K562 (cell line): ENCODE data around the gene RUVBL1. TPM values are rescaled to one million over a fixed set of nuclear protein-coding genes. Genes with fewer than 3 reads are reported as not detected.

Source experiments
- ATAC-seq: fragments of 200-7000 bp; cut with Tn5 transposase; 3 replicates; pipeline ENCODE4 v1.9.1; 2020; ENCODE audit warnings: moderate library complexity
- BruUV-seq: library from RNA; stranded (reverse); fragments of 400-500 nt; replicated peaks from 2 replicates; lab custom pipeline; 2021; lab: Mats Ljungman, UMichigan
- CTCF ChIA-PET: fragments of 300-600 bp; formaldehyde crosslinking; extraction: SDS; loops from one replicate; lab custom pipeline; 2021; ENCODE audit warnings: low intra/inter-chr PET ratio; lab: Yijun Ruan, JAX
- POLR2A ChIA-PET: fragments of 300-600, 350-650 bp; sonication (Branson Sonifier 250); formaldehyde crosslinking; extraction: SDS; loops from one replicate; lab custom pipeline; 2021; ENCODE audit warnings: antibody characterized with exemption, inconsistent platforms; lab: Yijun Ruan, JAX
- DNase-seq, 4 experiments: peaks; one replicate each; pipeline versions ENCODE4 v3.0.0 to v3.0.0-alpha.2; 2011 to 2018; ENCODE audit warnings: low spot score in 3 of 4, mixed read lengths in 3 of 4; ENCODE audit errors: extremely low read depth in 1 of 4
- FAIRE-seq: peaks from 2 replicates; lab custom pipeline; 2011; peaks lifted over from hg19 to GRCh38; lab: Jason Lieb, UNC
- H2AFZ ChIP-seq: 2 replicates; pipeline ENCODE4 v1.6.0; 2011; ENCODE audit warnings: low read depth, low read length, control low read depth, inconsistent platforms
- H3K27ac ChIP-seq: fragments of 200-600 bp; 3 replicates; pipeline ENCODE4 v1.8.0; 2011; ENCODE audit warnings: low read depth, mild to moderate bottlenecking, control low read depth, inconsistent platforms, low read length, moderate library complexity, mixed read lengths; ENCODE audit errors: extremely low read depth
- H3K27me3 ChIP-seq, 2 experiments: fragments of 300-600 bp in 1 of 2; 2 replicates in 1 of 2; 3 replicates in 1 of 2; pipeline versions ENCODE4 v1.6.0 to v1.8.0; 2011; ENCODE audit warnings: inconsistent platforms in 2 of 2, low read length in 2 of 2, mild to moderate bottlenecking in 1 of 2, mixed read lengths in 1 of 2, moderate library complexity in 1 of 2; ENCODE audit not compliant: control insufficient read depth in 2 of 2, insufficient read depth in 2 of 2
- H3K36me3 ChIP-seq: fragments of 300-600 bp; 3 replicates; pipeline ENCODE4 v1.8.0; 2011; ENCODE audit warnings: mild to moderate bottlenecking, low read length, inconsistent platforms; ENCODE audit not compliant: control insufficient read depth, insufficient read depth
- H3K4me1 ChIP-seq, 2 experiments: fragments of 200-600 bp in 1 of 2; replicated peaks in 1 of 2; 2 replicates in 1 of 2; 3 replicates in 1 of 2; pipeline versions ENCODE4 v1.5.1 to v1.8.0; 2011; ENCODE audit warnings: inconsistent platforms in 2 of 2, low read length in 2 of 2, mild to moderate bottlenecking in 1 of 2, mixed read lengths in 1 of 2, moderate library complexity in 1 of 2; ENCODE audit not compliant: control insufficient read depth in 2 of 2, insufficient read depth in 2 of 2
- H3K4me2 ChIP-seq: 2 replicates; pipeline ENCODE4 v1.6.1; 2011; ENCODE audit warnings: low read length, control low read depth, inconsistent platforms, mixed read lengths; ENCODE audit not compliant: insufficient read depth
- H3K4me3 ChIP-seq: fragments of 200-600 bp; sonication (generic), shearing (Covaris generic); 2 replicates; pipeline ENCODE4 v1.5.1; 2016; ENCODE audit warnings: control low read depth, inconsistent platforms
- H3K79me2 ChIP-seq: fragments of 200-600 bp; 3 replicates; pipeline ENCODE4 v1.8.0; 2011; ENCODE audit warnings: low read length, inconsistent platforms; ENCODE audit not compliant: control insufficient read depth, insufficient read depth
- H3K9ac ChIP-seq, 2 experiments: 2 replicates each; pipeline versions ENCODE4 v1.6.0 to v1.6.1; 2011; ENCODE audit warnings: low read depth in 2 of 2, low read length in 2 of 2, control low read depth in 1 of 2, inconsistent platforms in 1 of 2, mild to moderate bottlenecking in 1 of 2, mixed read lengths in 1 of 2; ENCODE audit not compliant: insufficient read depth in 1 of 2
- H3K9me1 ChIP-seq: one replicate; pipeline ENCODE4 v1.6.0; 2011; ENCODE audit warnings: inconsistent platforms, mild to moderate bottlenecking, low read length, moderate library complexity; ENCODE audit not compliant: control insufficient read depth, insufficient read depth
- H3K9me3 ChIP-seq: replicated peaks from 2 replicates; pipeline ENCODE4 v1.5.1; 2011; ENCODE audit warnings: low read depth, low read length, inconsistent platforms; ENCODE audit not compliant: control insufficient read depth, insufficient read depth
- H4K20me1 ChIP-seq: replicated peaks from 2 replicates; pipeline ENCODE4 v1.6.1; 2011; ENCODE audit warnings: low read length, inconsistent platforms, mixed read lengths; ENCODE audit not compliant: control insufficient read depth, insufficient read depth
- ADNP ChIP-seq: fragments of 200-800 bp; sonication (Bioruptor generic); IDR thresholded peaks from 2 replicates; pipeline ENCODE4 v1.6.1; 2016; ENCODE audit warnings: missing genetic modification characterization, missing compliant biosample characterization
- CC2D1A ChIP-seq: fragments of 450-650 bp; IDR thresholded peaks from 2 replicates; pipeline ENCODE4 v1.6.1; 2017; ENCODE audit warnings: mild to moderate bottlenecking
- CREB1 ChIP-seq, 2 experiments: sonication (generic) in 1 of 2; formaldehyde crosslinking in 1 of 2; IDR thresholded peaks; 2 replicates each; pipeline versions ENCODE4 v1.6.1 to v1.8.0; 2012 to 2022; ENCODE audit warnings: inconsistent platforms in 1 of 2, mild to moderate bottlenecking in 1 of 2, missing genetic modification reagents in 1 of 2, moderate library complexity in 1 of 2
- HCFC1 ChIP-seq: IDR thresholded peaks from 2 replicates; pipeline ENCODE4 v1.6.1; 2012; ENCODE audit warnings: low read depth, low read length, improper control_type of control experiment
- HDAC1 ChIP-seq, 2 experiments: fragments of 450-650 bp; IDR thresholded peaks; 2 replicates each; pipeline ENCODE4 v1.6.1; 2016 to 2017; ENCODE audit warnings: inconsistent platforms in 1 of 2, mild to moderate bottlenecking in 1 of 2, moderate library complexity in 1 of 2
- MBD2 ChIP-seq: sonication (generic); IDR thresholded peaks from 2 replicates; pipeline ENCODE4 v1.6.1; 2016; ENCODE audit warnings: low read depth, borderline replicate concordance
- PTRF ChIP-seq: fragments of 450-650 bp; IDR thresholded peaks from 2 replicates; pipeline ENCODE4 v1.6.1; 2016; ENCODE audit warnings: mild to moderate bottlenecking, missing genetic modification characterization, missing compliant biosample characterization
- RFX5 ChIP-seq: IDR thresholded peaks from 2 replicates; pipeline ENCODE4 v1.6.1; 2011; ENCODE audit warnings: low read depth, mild to moderate bottlenecking, improper control_type of control experiment, low read length
- ZBTB1 ChIP-seq: sonication (generic); formaldehyde crosslinking; IDR thresholded peaks from 2 replicates; pipeline ENCODE4 v1.8.1; 2023; ENCODE audit warnings: missing genetic modification reagents, low read depth, mild to moderate bottlenecking, borderline replicate concordance
- ZBTB11 ChIP-seq, 3 experiments: fragments of 200-800 bp in 1 of 3; fragments of 250-450 bp in 1 of 3; fragments of 450-650 bp in 1 of 3; sonication (Bioruptor Pico) in 1 of 3; sonication (Bioruptor generic) in 1 of 3; formaldehyde crosslinking in 1 of 3; IDR thresholded peaks; 2 replicates each; pipeline versions ENCODE4 v1.6.1 to v1.8.0; 2016 to 2022; ENCODE audit warnings: mild to moderate bottlenecking in 2 of 3, missing genetic modification characterization in 2 of 3, missing compliant biosample characterization in 1 of 3, moderate library complexity in 1 of 3
- ZBTB17 ChIP-seq: fragments of 450-650 bp; formaldehyde crosslinking; IDR thresholded peaks from 2 replicates; pipeline ENCODE4 v1.4.0; 2020; ENCODE audit warnings: mild to moderate bottlenecking
- ZFP36 ChIP-seq: fragments of 150-350 bp; IDR thresholded peaks from 2 replicates; pipeline ENCODE4 v1.6.1; 2018; ENCODE audit warnings: low read length, low read depth; ENCODE audit not compliant: partially characterized antibody
- ZNF232 ChIP-seq: sonication (generic); formaldehyde crosslinking; IDR thresholded peaks from 2 replicates; pipeline ENCODE4 v1.8.0; 2022; ENCODE audit warnings: mild to moderate bottlenecking, missing genetic modification reagents
- ZNF384 ChIP-seq: IDR thresholded peaks from 2 replicates; pipeline ENCODE4 v1.6.1; 2012; ENCODE audit warnings: low read depth, low read length, improper control_type of control experiment
- WGBS: fragments of 100-300 bp; shearing (Covaris generic); methylation state at CpG from one replicate; pipeline ENCODE4 v1.1.6; 2016; ENCODE audit warnings: low coverage, mixed read lengths; ENCODE audit not compliant: insufficient coverage; ENCODE audit errors: missing lambda C conversion rate; 5-methylcytosine and 5-hydroxymethylcytosine counted together
- in situ Hi-C: fragments of 300-500 bp; cut with MboI; formaldehyde crosslinking; loops from 4 replicates; pipeline ENCODE4 v1.15.0; 2018; ENCODE audit warnings: inconsistent platforms, mixed read lengths
- intact Hi-C: fragments of 100-400 bp; cut with micrococcal nuclease; formaldehyde crosslinking; loops from 2 replicates; pipeline ENCODE4 v1.14.2; 2022
- polyA plus RNA-seq, 8 experiments: library from polyadenylated mRNA; depleted of rRNA in 4 of 8; stranded (reverse) in 5 of 8; unstranded in 3 of 8; fragments of >200 nt; fragmentation: Nextera tagmentation in 2 of 8; fragmentation: Illumina TruSeq in 1 of 8; extraction: Ambion mirVana in 2 of 8; extraction: Trizol in 1 of 8; gene quantifications; 2 replicates each; pipeline versions ENCODE4 v1.2.1 to v1.2.3, GENCODE V29; 2011 to 2014; ENCODE audit warnings: inconsistent platforms in 1 of 8, missing spikeins in 1 of 8
- total RNA-seq, 7 experiments: library from RNA; depleted of rRNA in 6 of 7; stranded (reverse); fragments of >200 nt in 6 of 7; fragmentation: Illumina TruSeq in 2 of 7; extraction: Trizol in 2 of 7; gene quantifications; 2 replicates each; pipeline versions ENCODE4 v1.2.1 to v1.2.3, GENCODE V29; 2011 to 2021; ENCODE audit warnings: low replicate concordance in 1 of 7

Gene RUVBL1
- total and polyA plus RNA-seq, 9 of the 15 experiments (the other 6 are each of a cell fraction or from before 2014, with no cell fraction given): 20.7 to 147 (median 113) TPM

GRCh38 chr3:128152419-128153155 lies 29.0 kb upstream of the RUVBL1 start (continued):
- 0 out of 6 replicates have a peak, but pooled peaks of 1 of the 3 experiments have one; percentile 62 for TF ChIP-seq ZBTB11 (CRISPR knock-in tag; IDR thresholded peaks at IDR 0.05)
- TF ChIP-seq PTRF: no peak
- TF ChIP-seq MBD2: peak; percentile 36; the same call in 1 of the 2 replicates

GRCh38 chr3:128151758-128152274 lies 28.2 kb upstream of the RUVBL1 start:
- in situ Hi-C loops (no loop called here), intact Hi-C loops (no loop called here)
- TF ChIP-seq ZNF232 (CRISPR knock-in tag): no peak
- TF ChIP-seq ZNF384: no peak
- no peak for TF ChIP-seq ZBTB1
- TF ChIP-seq CC2D1A: no peak
- TF ChIP-seq HDAC1 (IDR thresholded peaks at IDR 0.05): no peak
- no peak for TF ChIP-seq ADNP (tag)
- TF ChIP-seq ZBTB17 (CRISPR knock-in tag): no peak
- TF ChIP-seq HCFC1: no peak
- no peak for TF ChIP-seq RFX5
- TF ChIP-seq MBD2: no peak
- TF ChIP-seq ZFP36: no peak
- TF ChIP-seq CREB1 (IDR thresholded peaks at IDR 0.05): no peak
- TF ChIP-seq CREB1 (CRISPR knock-in tag; IDR thresholded peaks at IDR 0.05): no peak
- Histone ChIP-seq H3K27me3 (no peaks in the 10 kb centered on the region), H3K27ac (no peak overlapping the region), H3K4me1 (peaks cover 2 to 6% of the 10 kb centered on the region in 2 experiments; a peak in 3 of 5 replicates), H3K4me2 (no peak overlapping the region), H4K20me1 (no peaks in the 10 kb centered on the region), H3K79me2 (peaks cover 21% of the 10 kb centered on the region), H3K9me1 (no peaks in the 10 kb centered on the region), H3K9ac (no peak overlapping the region), H3K9me3 (no peaks in the 10 kb centered on the region), H3K4me3 (no peak overlapping the region), H2AFZ (0 out of 2 replicates have a peak overlapping the region, but pooled peaks have one; percentile 25), H3K36me3 (peaks cover 14% of the 10 kb centered on the region; the same call in 2 of the 3 replicates)
- ATAC-seq (no peak), FAIRE-seq (no peak), DNase-seq (no peak)
- ChIA-PET CTCF (no interaction called here), POLR2A (no interaction called here)
- no TSS peak for BruUV-seq
- 70% methylated on average over 4 of the region's 5 CpGs for WGBS
